Measurements from ENCODE around the gene BUD23. TPM values are rescaled to one million over a fixed set of nuclear protein-coding genes. Genes with fewer than 3 reads are reported as not detected.

Gene BUD23
- polyA plus RNA-seq, 4 donors: 37.8 to 90.0 (median 61.7) TPM

DNA sequence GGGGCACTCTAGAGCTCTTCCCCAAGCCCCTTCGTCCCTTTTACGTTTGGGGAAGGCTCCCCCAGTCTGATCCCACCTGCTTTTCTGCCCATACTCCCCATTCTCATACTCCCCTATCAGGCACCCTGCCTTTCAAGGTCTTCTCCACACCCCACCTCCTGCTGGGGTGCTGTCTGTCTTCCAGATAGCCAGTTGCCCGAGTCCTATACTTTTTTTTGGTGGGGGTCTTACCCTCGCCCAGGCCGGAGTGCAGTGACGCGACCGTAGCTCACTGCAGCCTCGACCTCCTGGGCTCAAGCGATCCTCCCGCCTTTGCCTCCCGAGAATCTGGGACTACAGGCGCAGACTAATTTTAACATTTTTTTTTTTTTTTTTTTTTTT lies 56.0 kb downstream of the BUD23 start:
- H3K9me3 ChIP-seq (ENCODE audit: control insufficient read depth in 2 of 2, insufficient read depth in 1 of 2, low read depth in 1 of 2, low read length in 1 of 2): no peaks in the 10 kb centered on the region
- H3K27me3 ChIP-seq (ENCODE audit: control insufficient read depth in 3 of 3, insufficient read depth in 3 of 3, low read length in 3 of 3): no peaks in the 10 kb centered on the region
- DNase-seq (no peak), FAIRE-seq (no peak)
- H3K27ac ChIP-seq (ENCODE audit: low read depth in 1 of 3, low read length in 2 of 3): peak overlapping the region; percentile 84 to 99 (median 89)
- peaks cover 0 to 30% (median 6%) of the 10 kb centered on the region in 3 donors for H3K36me3 ChIP-seq (ENCODE audit: control insufficient read depth in 3 of 3, insufficient read depth in 2 of 3, low read depth in 1 of 3, low read length in 3 of 3)
- peak overlapping the region; percentile 43 to 78 (median 59) for H3K4me3 ChIP-seq (ENCODE audit: low read depth in 1 of 3, low read length in 3 of 3)
- 19 to 46% (median 27%) methylated on average over 12 to 13 of the region's 13 CpGs for WGBS, 3 donors
- peaks cover 0 to 65% (median 4%) of the 10 kb centered on the region in 3 donors for H3K4me1 ChIP-seq (ENCODE audit: control insufficient read depth in 3 of 3, insufficient read depth in 2 of 3, low read depth in 1 of 3, low read length in 2 of 3)

DNA sequence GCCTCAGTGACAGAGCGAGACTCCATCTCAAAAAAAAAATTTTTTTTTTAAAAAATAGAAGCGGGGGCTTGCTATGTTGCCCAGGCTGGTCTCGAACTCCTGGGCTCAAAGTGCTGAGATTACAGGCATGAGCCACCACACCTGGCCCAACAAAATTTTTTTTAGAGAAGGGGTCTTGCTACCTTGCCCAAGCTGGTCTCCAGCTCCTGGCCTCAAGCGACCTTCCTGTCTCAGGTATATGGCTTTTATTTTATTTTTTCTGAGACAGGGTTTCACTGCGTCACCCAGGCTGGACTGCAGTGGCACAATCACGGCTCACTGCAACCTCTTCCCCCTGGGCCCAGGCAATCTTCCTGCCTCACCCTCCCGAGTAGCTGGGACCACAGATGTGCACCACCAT lies 56.8 kb downstream of the BUD23 start:
- FAIRE-seq (no peak), DNase-seq (no peak)
- Histone ChIP-seq H3K36me3 (ENCODE audit: control insufficient read depth in 3 of 3, insufficient read depth in 2 of 3, low read depth in 1 of 3, low read length in 3 of 3) (peaks cover 0 to 27% (median 6%) of the 10 kb centered on the region in 3 donors), H3K27me3 (ENCODE audit: control insufficient read depth in 3 of 3, insufficient read depth in 3 of 3, low read length in 3 of 3) (no peaks in the 10 kb centered on the region), H3K4me3 (ENCODE audit: low read depth in 1 of 3, low read length in 3 of 3) (no peak overlapping the region), H3K9me3 (ENCODE audit: control insufficient read depth in 2 of 2, insufficient read depth in 1 of 2, low read depth in 1 of 2, low read length in 1 of 2) (no peaks in the 10 kb centered on the region), H3K27ac (ENCODE audit: low read depth in 1 of 3, low read length in 2 of 3) (peak overlapping the region; percentile 50 to 99 (median 57)), H3K4me1 (ENCODE audit: control insufficient read depth in 3 of 3, insufficient read depth in 2 of 3, low read depth in 1 of 3, low read length in 2 of 3) (peaks cover 0 to 61% (median 4%) of the 10 kb centered on the region in 3 donors)
- WGBS, 3 donors: 89 to 92% (median 92%) methylated on average over 7 of the region's 7 CpGs

DNA sequence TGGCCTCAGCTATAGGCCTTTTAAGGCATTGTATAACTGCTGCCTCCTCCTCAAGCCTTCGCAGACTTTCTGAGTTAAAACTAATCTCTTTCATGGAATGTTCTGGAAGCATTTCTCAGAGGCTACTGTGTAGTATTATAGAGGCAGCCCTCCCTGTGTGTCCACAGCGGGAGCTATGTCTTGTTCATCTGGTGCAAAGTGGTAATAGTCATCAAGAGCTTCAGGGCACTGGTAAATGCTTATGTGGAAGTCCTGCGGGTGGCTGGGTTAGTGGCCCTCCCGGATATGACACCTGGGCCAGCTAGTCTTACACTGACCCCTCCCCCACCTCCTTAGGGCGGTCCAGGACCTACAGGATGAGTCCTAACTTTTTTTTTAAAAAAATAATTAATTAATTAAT lies 57.4 kb downstream of the BUD23 start:
- FAIRE-seq (no peak), DNase-seq (peak in 1 of 2 donors; percentile 56)
- H3K9me3 ChIP-seq (ENCODE audit: control insufficient read depth in 2 of 2, insufficient read depth in 1 of 2, low read depth in 1 of 2, low read length in 1 of 2): no peaks in the 10 kb centered on the region
- WGBS, 3 donors: 77 to 86% (median 77%) methylated on average over 5 of the region's 5 CpGs
- no peak overlapping the region for H3K4me3 ChIP-seq (ENCODE audit: low read depth in 1 of 3, low read length in 3 of 3)
- H3K27ac ChIP-seq (ENCODE audit: low read depth in 1 of 3, low read length in 2 of 3): peak overlapping the region; percentile 50 to 99 (median 57)
- peaks cover 0 to 55% (median 4%) of the 10 kb centered on the region in 3 donors for H3K4me1 ChIP-seq (ENCODE audit: control insufficient read depth in 3 of 3, insufficient read depth in 2 of 3, low read depth in 1 of 3, low read length in 2 of 3)
- peaks cover 0 to 21% (median 6%) of the 10 kb centered on the region in 3 donors for H3K36me3 ChIP-seq (ENCODE audit: control insufficient read depth in 3 of 3, insufficient read depth in 2 of 3, low read depth in 1 of 3, low read length in 3 of 3)
- no peaks in the 10 kb centered on the region for H3K27me3 ChIP-seq (ENCODE audit: control insufficient read depth in 3 of 3, insufficient read depth in 3 of 3, low read length in 3 of 3)

DNA sequence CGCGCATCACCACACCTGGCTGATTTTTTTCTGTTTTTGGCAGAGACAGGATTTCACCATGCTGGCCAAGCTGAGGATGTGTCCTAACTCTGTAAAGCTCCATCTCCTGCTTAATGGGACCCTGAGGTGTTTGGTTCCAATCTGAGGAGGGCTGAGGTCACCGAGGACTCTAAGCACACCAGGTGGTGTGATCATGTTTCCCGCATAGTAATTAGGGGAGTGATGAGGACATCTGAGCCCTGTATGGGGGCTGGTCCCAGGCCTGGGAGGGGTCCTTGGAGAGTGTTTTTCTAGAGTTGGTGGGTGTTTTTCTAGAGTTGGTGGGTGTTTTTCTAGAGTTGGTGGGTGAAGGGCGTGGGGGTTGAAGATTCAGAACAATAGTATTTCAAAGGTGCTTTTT lies 58.2 kb downstream of the BUD23 start:
- DNase-seq: peak in 1 of 2 donors; percentile 47
- WGBS, 3 donors: 71 to 83% (median 75%) methylated on average over 5 of the region's 5 CpGs
- no peak overlapping the region for H3K4me3 ChIP-seq (ENCODE audit: low read depth in 1 of 3, low read length in 3 of 3)
- H3K9me3 ChIP-seq (ENCODE audit: control insufficient read depth in 2 of 2, insufficient read depth in 1 of 2, low read depth in 1 of 2, low read length in 1 of 2): no peaks in the 10 kb centered on the region
- H3K36me3 ChIP-seq (ENCODE audit: control insufficient read depth in 3 of 3, insufficient read depth in 2 of 3, low read depth in 1 of 3, low read length in 3 of 3): peaks cover 0 to 14% (median 4%) of the 10 kb centered on the region in 3 donors
- peaks cover 0 to 52% (median 4%) of the 10 kb centered on the region in 3 donors for H3K4me1 ChIP-seq (ENCODE audit: control insufficient read depth in 3 of 3, insufficient read depth in 2 of 3, low read depth in 1 of 3, low read length in 2 of 3)
- FAIRE-seq: no peak
- peak overlapping the region; percentile 67 to 99 (median 90) for H3K27ac ChIP-seq (ENCODE audit: low read depth in 1 of 3, low read length in 2 of 3)
- no peaks in the 10 kb centered on the region for H3K27me3 ChIP-seq (ENCODE audit: control insufficient read depth in 3 of 3, insufficient read depth in 3 of 3, low read length in 3 of 3)

DNA sequence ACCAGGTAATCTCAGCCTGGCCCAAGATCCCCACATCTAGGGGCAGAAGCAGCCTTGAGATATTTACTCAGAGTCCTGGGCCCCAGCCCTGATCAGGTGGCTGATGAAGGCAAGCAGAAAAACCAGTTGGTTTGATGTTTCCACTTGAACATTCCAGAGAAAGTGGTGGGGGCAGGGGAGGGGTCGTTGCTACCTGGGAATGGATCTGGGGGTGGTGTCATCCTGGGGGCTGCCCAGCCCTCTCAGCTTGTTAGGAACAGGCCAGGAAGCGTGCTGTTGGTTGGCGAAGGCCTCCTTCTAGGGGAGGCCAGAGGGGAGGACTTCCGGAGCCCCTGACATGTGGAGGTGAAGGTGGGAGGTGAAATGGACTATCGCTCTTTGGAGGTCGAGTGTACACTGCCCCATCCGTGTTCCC lies 58.9 kb downstream of the BUD23 start:
- FAIRE-seq: no peak
- Histone ChIP-seq H3K9me3 (ENCODE audit: control insufficient read depth in 2 of 2, insufficient read depth in 1 of 2, low read depth in 1 of 2, low read length in 1 of 2) (no peaks in the 10 kb centered on the region), H3K27me3 (ENCODE audit: control insufficient read depth in 3 of 3, insufficient read depth in 3 of 3, low read length in 3 of 3) (no peaks in the 10 kb centered on the region), H3K4me1 (ENCODE audit: control insufficient read depth in 3 of 3, insufficient read depth in 2 of 3, low read depth in 1 of 3, low read length in 2 of 3) (peaks cover 0 to 46% (median 4%) of the 10 kb centered on the region in 3 donors), H3K4me3 (ENCODE audit: low read depth in 1 of 3, low read length in 3 of 3) (peak overlapping the region in 2 of 3 donors; percentile 18), H3K27ac (ENCODE audit: low read depth in 1 of 3, low read length in 2 of 3) (peak overlapping the region; percentile 90 to 99 (median 91)), H3K36me3 (ENCODE audit: control insufficient read depth in 3 of 3, insufficient read depth in 2 of 3, low read depth in 1 of 3, low read length in 3 of 3) (peaks cover 0 to 6% (median under 1%) of the 10 kb centered on the region in 3 donors)
- WGBS, 3 donors: 33 to 49% (median 33%) methylated on average over 7 of the region's 7 CpGs
- peak in 1 of 2 donors; percentile 83 for DNase-seq

DNA sequence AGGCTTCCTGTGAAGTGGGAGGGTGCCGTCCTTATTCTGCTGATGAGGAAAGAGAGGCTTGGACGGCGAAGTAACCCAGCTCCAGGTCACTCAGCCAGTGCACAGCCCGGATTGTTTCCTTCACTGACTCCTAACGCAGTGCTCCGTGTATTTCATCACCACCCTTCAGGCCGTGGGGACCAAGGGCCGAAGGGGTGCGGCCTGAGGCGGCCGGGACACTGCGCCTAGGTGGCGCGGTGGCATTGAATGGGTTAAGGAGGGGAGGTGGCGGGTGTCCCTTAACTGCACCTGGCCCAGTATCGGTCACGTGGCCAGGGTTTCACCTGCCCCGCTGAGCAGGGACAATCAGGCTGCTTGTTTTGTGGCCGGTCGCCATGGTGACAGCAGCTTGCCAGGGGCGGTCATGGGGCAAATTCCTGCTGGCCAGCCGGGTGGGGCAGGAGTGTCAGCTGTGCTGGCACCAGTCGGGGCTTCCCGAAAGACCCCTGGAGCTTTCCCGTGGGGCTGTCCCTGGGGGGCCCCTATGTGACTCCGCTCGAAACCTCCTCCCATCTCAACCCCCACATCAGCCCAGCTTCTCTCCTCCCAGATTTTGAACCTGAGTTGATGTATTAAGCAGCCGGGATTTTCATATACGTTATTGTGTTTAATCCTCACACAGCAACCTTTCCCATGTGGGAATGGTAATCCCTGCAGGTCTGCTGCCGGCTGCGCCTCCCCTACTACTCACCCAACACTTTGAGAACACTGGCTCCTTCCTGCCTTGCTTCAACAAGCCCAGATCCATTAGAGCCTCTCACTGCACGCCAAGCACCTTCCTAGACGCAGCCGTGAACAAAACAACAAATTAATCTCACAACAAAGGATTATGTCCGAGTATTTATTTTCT lies 59.6 kb downstream of the BUD23 start:
- peaks cover 0 to 39% (median 2%) of the 10 kb centered on the region in 3 donors for H3K4me1 ChIP-seq (ENCODE audit: control insufficient read depth in 3 of 3, insufficient read depth in 2 of 3, low read depth in 1 of 3, low read length in 2 of 3)
- 3 to 33% (median 22%) methylated on average over 34 to 35 of the region's 35 CpGs for WGBS, 3 donors
- FAIRE-seq (no peak), DNase-seq (peak; percentile 99)
- peak overlapping the region; percentile 90 to 99 (median 91) for H3K27ac ChIP-seq (ENCODE audit: low read depth in 1 of 3, low read length in 2 of 3)
- no peaks in the 10 kb centered on the region for H3K27me3 ChIP-seq (ENCODE audit: control insufficient read depth in 3 of 3, insufficient read depth in 3 of 3, low read length in 3 of 3)
- H3K4me3 ChIP-seq (ENCODE audit: low read depth in 1 of 3, low read length in 3 of 3): peak overlapping the region in 2 of 3 donors; percentile 18
- no peaks in the 10 kb centered on the region for H3K9me3 ChIP-seq (ENCODE audit: control insufficient read depth in 2 of 2, insufficient read depth in 1 of 2, low read depth in 1 of 2, low read length in 1 of 2)
- H3K36me3 ChIP-seq (ENCODE audit: control insufficient read depth in 3 of 3, insufficient read depth in 2 of 3, low read depth in 1 of 3, low read length in 3 of 3): no peaks in the 10 kb centered on the region

DNA sequence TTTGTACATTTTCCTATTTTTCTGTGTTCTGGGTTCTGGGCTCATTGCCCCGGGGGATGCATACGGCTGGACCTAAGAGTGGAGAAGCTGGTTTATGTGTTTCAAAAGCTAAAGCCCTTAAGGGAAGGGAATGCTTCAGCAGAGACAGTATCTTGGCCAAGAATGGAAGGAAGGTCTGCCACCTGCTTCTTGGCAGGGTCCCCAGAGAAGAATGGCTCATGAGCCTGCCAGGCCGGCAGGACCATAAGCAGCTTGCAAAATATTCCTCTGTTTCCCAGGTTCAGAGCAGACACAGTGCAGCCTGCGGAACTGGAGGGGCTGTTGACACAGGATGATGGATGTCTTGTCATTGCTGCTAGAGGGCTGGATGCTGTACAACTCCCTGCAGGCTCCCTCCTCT lies 63.0 kb downstream of the BUD23 start:
- no peak for DNase-seq
- H3K27me3 ChIP-seq (ENCODE audit: control insufficient read depth in 3 of 3, insufficient read depth in 3 of 3, low read length in 3 of 3): no peaks in the 10 kb centered on the region
- no peaks in the 10 kb centered on the region for H3K9me3 ChIP-seq (ENCODE audit: control insufficient read depth in 2 of 2, insufficient read depth in 1 of 2, low read depth in 1 of 2, low read length in 1 of 2)
- H3K36me3 ChIP-seq (ENCODE audit: control insufficient read depth in 3 of 3, insufficient read depth in 2 of 3, low read depth in 1 of 3, low read length in 3 of 3): no peaks in the 10 kb centered on the region
- H3K27ac ChIP-seq (ENCODE audit: low read depth in 1 of 3, low read length in 2 of 3): no peak overlapping the region
- H3K4me3 ChIP-seq (ENCODE audit: low read depth in 1 of 3, low read length in 3 of 3): no peak overlapping the region
- FAIRE-seq: no peak
- WGBS, 3 donors: 31 to 53% (median 39%) methylated on average over 4 of the region's 4 CpGs
- H3K4me1 ChIP-seq (ENCODE audit: control insufficient read depth in 3 of 3, insufficient read depth in 2 of 3, low read depth in 1 of 3, low read length in 2 of 3): peaks cover 0 to 38% (median 2%) of the 10 kb centered on the region in 3 donors

Data from small intestine (tissue), 7 donors.